GM12872 (cell line): Measurements from ENCODE around the gene UNC80.
A peak's percentile ranks its signal among the peaks of the same experiment; 100 is the strongest.

Source experiments
- CTCF ChIP-seq: IDR thresholded peaks from 3 replicates; pipeline ENCODE4 v1.5.1; 2011; ENCODE audit warnings: low read depth, mild to moderate bottlenecking, low read length, moderate library complexity; ENCODE audit not compliant: insufficient read depth

Gene UNC80

DNA sequence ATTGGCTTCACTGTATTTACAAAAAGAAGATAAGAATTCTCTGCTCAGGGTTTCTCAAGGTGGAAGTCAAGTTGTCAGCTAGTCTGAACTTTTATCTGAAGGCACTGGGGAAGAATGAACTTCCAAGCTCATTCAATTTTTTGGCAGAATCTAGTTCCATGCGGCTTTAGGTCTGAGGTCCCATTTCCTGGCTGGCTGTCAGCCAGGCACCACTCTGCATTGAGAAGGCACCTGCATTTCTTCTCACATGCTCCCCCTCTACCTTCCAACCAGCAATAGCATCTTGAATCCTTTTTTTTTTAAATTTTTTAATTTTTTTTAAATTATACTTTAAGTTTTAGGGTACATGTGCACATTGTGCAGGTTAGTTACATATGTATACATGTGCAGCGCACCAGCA, 184.6 kb downstream of the UNC80 start:
- TF ChIP-seq CTCF: no peak

- TF ChIP-seq CTCF: no peak
Measured at GRCh38 chr2:209958016-209958415, 186.4 kb downstream of the UNC80 start.

- no peak for TF ChIP-seq CTCF
Measured at GRCh38 chr2:209960045-209960444, 188.4 kb downstream of the UNC80 start.

DNA sequence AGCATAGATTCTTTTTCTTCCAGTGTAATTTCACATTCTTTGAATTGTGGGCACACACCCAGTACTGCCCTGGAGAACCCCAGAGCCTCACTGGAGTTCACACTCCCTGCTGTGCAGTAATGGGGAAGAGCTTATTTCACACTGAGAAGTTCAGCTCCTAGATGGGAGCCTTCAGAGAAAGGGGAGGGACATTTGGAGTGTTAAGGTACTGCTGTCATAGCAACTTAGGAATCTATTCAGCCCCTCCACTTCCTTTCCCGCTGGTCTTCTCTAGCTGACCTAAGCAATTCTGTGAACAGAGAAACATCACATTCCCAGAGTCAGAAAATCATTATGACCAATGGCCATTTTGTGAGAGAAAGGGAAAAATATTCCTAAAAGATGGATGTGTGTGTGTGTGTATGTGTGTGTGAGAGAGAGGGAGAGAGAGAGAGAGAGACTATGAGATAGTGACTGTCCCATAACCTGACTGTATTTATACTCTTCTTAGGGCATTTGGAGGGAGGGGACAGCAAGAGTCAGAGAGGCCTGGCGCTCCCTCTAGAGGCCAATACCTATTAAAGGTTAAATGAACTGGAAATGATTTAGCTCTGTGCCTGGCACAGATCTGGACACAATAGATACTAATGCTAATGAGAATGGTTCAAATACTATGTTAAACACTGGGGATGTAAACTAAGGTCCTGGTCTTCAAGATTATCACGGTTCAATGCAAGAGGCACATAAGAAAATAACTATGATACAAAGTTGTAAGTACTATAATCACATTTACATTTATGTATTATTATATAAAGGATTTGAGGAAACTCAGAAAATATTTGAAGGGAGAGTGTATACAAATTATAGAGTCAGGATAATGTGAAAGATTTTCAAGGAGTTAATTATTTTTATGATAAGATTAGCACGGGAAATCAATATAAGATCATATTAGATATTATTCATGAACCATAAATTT, 189.3 kb downstream of the UNC80 start:
- TF ChIP-seq CTCF: peak; percentile 78

GRCh38 chr2:209965723-209966122, 194.1 kb downstream of the UNC80 start:
- no peak for TF ChIP-seq CTCF

DNA sequence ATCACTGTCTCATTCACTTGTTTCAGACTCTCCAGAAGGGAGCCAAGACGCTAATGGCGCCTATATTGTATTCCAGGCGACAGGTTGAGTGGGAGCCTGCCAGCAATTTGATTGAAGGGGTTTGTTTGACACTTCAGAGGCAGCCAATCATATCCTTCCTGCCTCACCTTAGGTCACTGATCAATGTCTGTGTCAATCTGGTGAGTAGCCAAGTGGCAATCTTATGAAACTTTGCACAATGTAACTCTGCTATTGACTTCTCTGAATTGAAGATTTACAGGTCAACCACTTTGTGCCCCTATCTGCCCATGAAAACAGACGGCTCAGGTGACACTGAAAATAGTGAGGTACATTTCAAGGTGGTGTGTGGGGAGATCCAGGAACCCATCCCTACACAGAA, 198.1 kb downstream of the UNC80 start:
- TF ChIP-seq CTCF: no peak

DNA sequence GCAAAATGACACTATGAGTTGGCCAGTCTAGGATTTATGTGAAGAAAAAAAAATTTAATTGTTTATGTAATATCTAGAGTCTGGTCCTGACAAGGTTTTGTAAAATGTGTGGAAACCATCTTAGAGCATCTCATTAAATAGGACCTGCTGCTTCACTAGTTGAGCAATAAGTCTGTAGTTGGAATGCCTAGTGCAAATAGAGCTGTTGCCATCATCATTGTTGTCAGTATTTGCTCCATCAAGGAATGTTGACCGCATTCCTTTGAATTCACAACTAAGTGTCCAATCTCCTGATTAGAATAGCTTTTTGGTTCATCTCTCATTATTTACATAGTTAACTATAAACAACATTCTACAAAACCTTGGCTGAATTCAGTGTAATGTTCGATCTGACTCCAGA, 198.6 kb downstream of the UNC80 start:
- TF ChIP-seq CTCF: no peak
